ENCODE data around the gene SLC25A40.
"Not testable (repeated sequence)": the region's sequence is repeated elsewhere in the genome, so short reads cannot be mapped to it uniquely, and the experiment has no call there.

The SLC25A40 gene

GRCh38 chr7:87850836-87851593, 25.1 kb downstream of the SLC25A40 start:
- ATAC-seq: no peak
- no peak for DNase-seq
- Mint-ChIP-seq H3K4me3 (no peak overlapping the region), H3K9me3 (no peaks in the 10 kb centered on the region), H3K4me1 (peaks cover 21% of the 10 kb centered on the region), H3K27ac (no peak overlapping the region), H3K36me3 (ENCODE audit: low read depth) (peaks cover 48% of the 10 kb centered on the region), H3K27me3 (no peaks in the 10 kb centered on the region)

GRCh38 chr7:87837597-87837996, 38.6 kb downstream of the SLC25A40 start:
- no peak overlapping the region for H3K4me3 Mint-ChIP-seq
- no peaks in the 10 kb centered on the region for H3K27me3 Mint-ChIP-seq
- H3K4me1 Mint-ChIP-seq: no peaks in the 10 kb centered on the region
- no peak for ATAC-seq
- peaks cover 5% of the 10 kb centered on the region for H3K36me3 Mint-ChIP-seq (ENCODE audit: low read depth)
- no peak for DNase-seq
- no peak overlapping the region for H3K27ac Mint-ChIP-seq
- no peaks in the 10 kb centered on the region for H3K9me3 Mint-ChIP-seq

- DNase-seq (no peak), ATAC-seq (no peak)
- H3K4me1 Mint-ChIP-seq: no peaks in the 10 kb centered on the region
- H3K9me3 Mint-ChIP-seq: peaks cover 5% of the 10 kb centered on the region
- H3K27me3 Mint-ChIP-seq: no peaks in the 10 kb centered on the region
- H3K27ac Mint-ChIP-seq: no peak overlapping the region
- H3K36me3 Mint-ChIP-seq (ENCODE audit: low read depth): peaks cover 11% of the 10 kb centered on the region
- no peak overlapping the region for H3K4me3 Mint-ChIP-seq
These were observed 43.0 kb downstream of the SLC25A40 start for GRCh38 chr7:87833130-87833529.

GRCh38 chr7:87831097-87831496, 45.1 kb downstream of the SLC25A40 start:
- DNase-seq (no peak), ATAC-seq (no peak)
- Mint-ChIP-seq H3K9me3 (peaks cover 13% of the 10 kb centered on the region), H3K4me1 (no peaks in the 10 kb centered on the region), H3K4me3 (no peak overlapping the region), H3K36me3 (ENCODE audit: low read depth) (peaks cover 10% of the 10 kb centered on the region), H3K27ac (no peak overlapping the region), H3K27me3 (no peaks in the 10 kb centered on the region)

GRCh38 chr7:87828383-87828782, 47.8 kb downstream of the SLC25A40 start:
- H3K36me3 Mint-ChIP-seq (ENCODE audit: low read depth): peaks cover 15% of the 10 kb centered on the region
- not testable (repeated sequence) for H3K27ac Mint-ChIP-seq, H3K4me3 Mint-ChIP-seq

GRCh38 chr7:87825369-87825768, 50.8 kb downstream of the SLC25A40 start:
- H3K4me3 Mint-ChIP-seq; H3K36me3 Mint-ChIP-seq (ENCODE audit: low read depth); H3K4me1 Mint-ChIP-seq; DNase-seq; ATAC-seq; H3K27ac Mint-ChIP-seq; H3K27me3 Mint-ChIP-seq: not testable (repeated sequence)
- H3K9me3 Mint-ChIP-seq: peaks cover 36% of the 10 kb centered on the region

More at GRCh38 chr7:87828383-87828782, 47.8 kb downstream of the SLC25A40 start:
- not testable (repeated sequence) for ATAC-seq, H3K4me1 Mint-ChIP-seq, H3K27me3 Mint-ChIP-seq, DNase-seq
- peaks cover 36% of the 10 kb centered on the region for H3K9me3 Mint-ChIP-seq

- H3K9me3 Mint-ChIP-seq: peaks cover 31% of the 10 kb centered on the region
- H3K4me3 Mint-ChIP-seq; H3K4me1 Mint-ChIP-seq; H3K27ac Mint-ChIP-seq; H3K27me3 Mint-ChIP-seq; ATAC-seq; H3K36me3 Mint-ChIP-seq (ENCODE audit: low read depth); DNase-seq: not testable (repeated sequence)
These were observed 54.1 kb downstream of the SLC25A40 start for GRCh38 chr7:87822056-87822455.

- no peak overlapping the region for H3K4me3 Mint-ChIP-seq
- no peaks in the 10 kb centered on the region for H3K27me3 Mint-ChIP-seq
- no peak for DNase-seq
- H3K36me3 Mint-ChIP-seq (ENCODE audit: low read depth): no peaks in the 10 kb centered on the region
- ATAC-seq: no peak
- H3K27ac Mint-ChIP-seq: no peak overlapping the region
- no peaks in the 10 kb centered on the region for H3K9me3 Mint-ChIP-seq
- no peaks in the 10 kb centered on the region for H3K4me1 Mint-ChIP-seq
These were observed 57.8 kb downstream of the SLC25A40 start for GRCh38 chr7:87818336-87818735.

- ATAC-seq (no peak), DNase-seq (no peak)
- no peaks in the 10 kb centered on the region for H3K36me3 Mint-ChIP-seq (ENCODE audit: low read depth)
- no peaks in the 10 kb centered on the region for H3K9me3 Mint-ChIP-seq
- no peak overlapping the region for H3K27ac Mint-ChIP-seq
- H3K4me3 Mint-ChIP-seq: no peak overlapping the region
- H3K27me3 Mint-ChIP-seq: no peaks in the 10 kb centered on the region
- H3K4me1 Mint-ChIP-seq: no peaks in the 10 kb centered on the region
These were observed 59.8 kb downstream of the SLC25A40 start for GRCh38 chr7:87816389-87816788.

GRCh38 chr7:87810726-87811125, 65.4 kb downstream of the SLC25A40 start:
- no peak for DNase-seq

GRCh38 chr7:87810130-87810529, 66.0 kb downstream of the SLC25A40 start:
- ATAC-seq (no peak), DNase-seq (no peak)
- Mint-ChIP-seq H3K36me3 (ENCODE audit: low read depth) (no peaks in the 10 kb centered on the region), H3K27ac (no peak overlapping the region), H3K27me3 (no peaks in the 10 kb centered on the region), H3K9me3 (no peaks in the 10 kb centered on the region), H3K4me3 (no peak overlapping the region), H3K4me1 (peaks cover 1% of the 10 kb centered on the region)

More at GRCh38 chr7:87810726-87811125, 65.4 kb downstream of the SLC25A40 start:
- ATAC-seq: no peak
- H3K4me1 Mint-ChIP-seq: peaks cover 1% of the 10 kb centered on the region
- no peaks in the 10 kb centered on the region for H3K9me3 Mint-ChIP-seq
- no peak overlapping the region for H3K4me3 Mint-ChIP-seq
- no peaks in the 10 kb centered on the region for H3K36me3 Mint-ChIP-seq (ENCODE audit: low read depth)
- H3K27ac Mint-ChIP-seq: no peak overlapping the region
- no peaks in the 10 kb centered on the region for H3K27me3 Mint-ChIP-seq

GRCh38 chr7:87806150-87806549, 70.0 kb downstream of the SLC25A40 start:
- Mint-ChIP-seq H3K27me3 (no peaks in the 10 kb centered on the region), H3K36me3 (ENCODE audit: low read depth) (no peaks in the 10 kb centered on the region), H3K4me3 (no peak overlapping the region), H3K4me1 (peaks cover 1% of the 10 kb centered on the region), H3K27ac (no peak overlapping the region), H3K9me3 (no peaks in the 10 kb centered on the region)
- DNase-seq (no peak), ATAC-seq (peak; percentile 46)

- H3K4me3 Mint-ChIP-seq: no peak overlapping the region
- no peak for DNase-seq
These were observed 78.3 kb downstream of the SLC25A40 start for GRCh38 chr7:87797798-87798403.

GRCh38 chr7:87797395-87797794, 78.8 kb downstream of the SLC25A40 start:
- no peak for DNase-seq
- Mint-ChIP-seq H3K36me3 (ENCODE audit: low read depth) (no peaks in the 10 kb centered on the region), H3K4me1 (no peaks in the 10 kb centered on the region), H3K27me3 (peaks cover 6% of the 10 kb centered on the region), H3K27ac (no peak overlapping the region), H3K4me3 (no peak overlapping the region), H3K9me3 (no peaks in the 10 kb centered on the region)
- no peak for ATAC-seq

More at GRCh38 chr7:87797798-87798403, 78.3 kb downstream of the SLC25A40 start:
- H3K36me3 Mint-ChIP-seq (ENCODE audit: low read depth): no peaks in the 10 kb centered on the region
- peak; percentile 52 for ATAC-seq
- H3K27me3 Mint-ChIP-seq: peaks cover under 1% of the 10 kb centered on the region
- no peak overlapping the region for H3K27ac Mint-ChIP-seq
- no peaks in the 10 kb centered on the region for H3K4me1 Mint-ChIP-seq
- no peaks in the 10 kb centered on the region for H3K9me3 Mint-ChIP-seq

GRCh38 chr7:87785368-87785995, 90.7 kb downstream of the SLC25A40 start:
- H3K9me3 Mint-ChIP-seq: no peaks in the 10 kb centered on the region

More at GRCh38 chr7:87785368-87785995, 90.7 kb downstream of the SLC25A40 start:
- no peak overlapping the region for H3K4me3 Mint-ChIP-seq
- DNase-seq: no peak
- H3K27me3 Mint-ChIP-seq: peaks cover 5% of the 10 kb centered on the region
- peaks cover 2% of the 10 kb centered on the region for H3K36me3 Mint-ChIP-seq (ENCODE audit: low read depth)
- H3K27ac Mint-ChIP-seq: no peak overlapping the region
- no peaks in the 10 kb centered on the region for H3K4me1 Mint-ChIP-seq
- peak; percentile 33 for ATAC-seq

All from activated naive CD8-positive, alpha-beta T cell treated with anti-CD3 and anti-CD28 coated beads, Interleukin-2, amount 50 U/mL, for 24 hours (primary cell).